Measurements from ENCODE around the gene CXorf49.
"Not testable (repeated sequence)": the region's sequence is repeated elsewhere in the genome, so short reads cannot be mapped to it uniquely, and the experiment has no call there.

Gene CXorf49

DNA sequence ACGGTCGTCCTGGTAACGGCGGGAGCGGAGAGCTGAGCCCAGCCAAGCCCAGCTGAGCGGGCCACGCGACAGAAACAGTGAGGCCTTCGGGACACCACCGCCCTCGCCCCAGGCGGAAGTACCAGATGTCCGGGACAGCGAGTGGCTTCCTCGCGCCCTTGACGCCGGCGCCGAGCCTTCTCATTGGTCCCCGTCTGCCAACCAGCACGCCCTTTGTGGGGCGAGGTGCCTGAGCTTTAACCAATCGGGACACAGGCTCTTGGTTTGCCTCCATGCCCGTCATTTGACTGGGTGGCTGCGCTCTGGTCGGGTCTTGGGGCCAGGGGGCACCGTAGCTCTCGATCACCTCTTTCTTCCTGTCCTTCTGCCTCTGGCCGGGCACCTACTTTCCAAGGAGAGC is at the start of gene CXorf49:
Gene CXorf49 (minus strand): TSS at position 101 of the 400 bp plus-strand sequence. CDS start 134 bp downstream, outside the sequence.
- DNase-seq (ENCODE audit: low spot score), result not testable (repeated sequence)

DNA sequence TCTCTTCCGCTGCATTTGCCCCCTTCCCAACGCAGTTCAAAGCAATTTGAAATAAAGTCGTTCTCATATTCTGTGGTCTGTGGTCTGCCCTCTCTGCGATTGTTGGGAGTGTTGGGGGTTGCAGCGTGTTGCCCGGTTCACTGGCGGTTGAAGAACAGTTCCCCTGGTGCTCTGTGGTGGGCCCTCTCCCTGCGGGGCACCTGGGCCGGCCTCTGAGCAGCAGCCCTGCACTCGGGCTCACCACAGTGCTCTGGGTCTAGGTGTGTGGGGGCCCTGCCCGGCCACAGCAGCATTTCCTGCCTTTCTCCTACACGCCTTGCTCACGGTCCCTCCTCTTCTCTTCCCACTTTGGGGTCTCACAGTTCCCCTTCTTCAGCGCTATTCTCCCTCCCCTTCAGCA is 49.0 kb upstream of the CXorf49 start:
- not testable (repeated sequence) for DNase-seq (ENCODE audit: low spot score)

DNA sequence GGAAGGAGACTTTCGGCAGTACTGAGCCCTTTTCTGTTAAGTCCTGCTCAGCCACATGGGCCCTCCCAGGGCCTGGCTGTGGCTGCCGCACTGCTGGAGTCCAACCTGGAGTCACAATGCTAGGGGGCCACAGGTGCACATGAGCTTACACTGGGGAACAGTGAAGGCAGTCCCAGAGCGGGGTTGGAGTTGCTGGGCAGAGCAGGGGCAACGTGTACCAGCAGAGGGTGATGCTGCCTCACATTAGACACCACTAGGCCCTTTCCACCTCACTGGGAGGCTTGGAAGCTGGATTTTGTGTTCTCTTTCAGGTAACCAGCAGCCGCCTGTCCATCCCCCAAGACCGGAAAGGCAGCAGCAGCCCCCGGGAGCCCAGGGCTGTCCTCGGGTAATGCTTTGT is 47.5 kb upstream of the CXorf49 start:
- DNase-seq (ENCODE audit: low spot score), result not testable (repeated sequence)

DNA sequence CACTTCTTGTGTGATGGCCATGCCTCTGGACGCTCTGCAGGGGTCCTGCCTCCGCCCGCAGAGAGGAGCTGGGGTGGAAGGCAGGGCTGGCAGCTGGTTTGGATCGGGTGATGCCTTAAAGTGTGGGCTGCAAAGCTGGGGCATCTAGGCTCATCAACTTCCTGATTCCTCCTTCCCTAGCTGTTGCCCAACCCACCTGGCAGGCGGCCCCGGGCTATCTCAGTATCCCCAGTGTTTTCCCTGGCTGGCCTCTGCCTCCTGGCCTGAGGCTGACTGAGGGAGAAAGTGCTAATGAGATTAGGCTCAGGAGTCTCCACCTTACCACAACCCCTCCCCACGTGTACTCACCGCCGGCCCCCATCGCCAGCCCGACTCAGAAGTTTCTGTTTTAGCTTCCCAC is 46.7 kb upstream of the CXorf49 start:
- not testable (repeated sequence) for DNase-seq (ENCODE audit: low spot score)

DNA sequence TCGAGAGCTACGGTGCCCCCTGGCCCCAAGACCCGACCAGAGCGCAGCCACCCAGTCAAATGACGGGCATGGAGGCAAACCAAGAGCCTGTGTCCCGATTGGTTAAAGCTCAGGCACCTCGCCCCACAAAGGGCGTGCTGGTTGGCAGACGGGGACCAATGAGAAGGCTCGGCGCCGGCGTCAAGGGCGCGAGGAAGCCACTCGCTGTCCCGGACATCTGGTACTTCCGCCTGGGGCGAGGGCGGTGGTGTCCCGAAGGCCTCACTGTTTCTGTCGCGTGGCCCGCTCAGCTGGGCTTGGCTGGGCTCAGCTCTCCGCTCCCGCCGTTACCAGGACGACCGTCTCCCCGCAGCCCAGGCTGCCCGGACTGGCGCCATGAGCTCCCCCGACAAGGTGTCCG is 45.0 kb upstream of the CXorf49 start, which contains the start of gene CXorf49B:
Gene CXorf49B (plus strand): TSS at position 301 of the 400 bp plus-strand sequence. CDS start 75 bp downstream, at position 376.
- not testable (repeated sequence) for DNase-seq (ENCODE audit: low spot score)

DNA sequence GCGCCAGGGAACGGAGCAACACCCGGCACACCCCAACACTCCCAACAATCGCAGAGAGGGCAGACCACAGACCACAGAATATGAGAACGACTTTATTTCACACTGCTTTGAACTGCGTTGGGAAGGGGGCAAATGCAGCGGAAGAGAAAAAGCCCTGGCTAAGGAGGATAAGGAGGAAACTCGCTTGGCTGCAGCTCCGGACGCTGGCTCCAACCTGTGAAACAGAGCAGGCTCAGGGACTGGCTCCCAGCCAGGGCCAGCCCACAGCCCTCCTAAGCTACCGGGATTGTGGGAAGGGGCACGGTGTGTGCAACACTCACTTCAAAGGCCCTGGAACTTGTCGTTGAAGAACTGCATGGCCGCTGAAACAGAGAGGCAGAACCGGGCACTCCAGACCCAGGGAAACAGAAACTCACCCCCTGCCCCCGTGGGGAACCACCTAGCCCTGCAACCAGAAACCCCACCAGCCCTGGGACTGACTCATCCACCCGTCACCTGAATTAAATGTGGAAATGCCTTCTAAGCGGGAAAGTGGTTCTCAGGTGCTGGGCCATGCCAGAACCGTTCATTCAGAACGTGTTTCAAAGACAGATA is 42.7 kb upstream of the CXorf49 start:
- DNase-seq (ENCODE audit: low spot score), result not testable (repeated sequence)

DNA sequence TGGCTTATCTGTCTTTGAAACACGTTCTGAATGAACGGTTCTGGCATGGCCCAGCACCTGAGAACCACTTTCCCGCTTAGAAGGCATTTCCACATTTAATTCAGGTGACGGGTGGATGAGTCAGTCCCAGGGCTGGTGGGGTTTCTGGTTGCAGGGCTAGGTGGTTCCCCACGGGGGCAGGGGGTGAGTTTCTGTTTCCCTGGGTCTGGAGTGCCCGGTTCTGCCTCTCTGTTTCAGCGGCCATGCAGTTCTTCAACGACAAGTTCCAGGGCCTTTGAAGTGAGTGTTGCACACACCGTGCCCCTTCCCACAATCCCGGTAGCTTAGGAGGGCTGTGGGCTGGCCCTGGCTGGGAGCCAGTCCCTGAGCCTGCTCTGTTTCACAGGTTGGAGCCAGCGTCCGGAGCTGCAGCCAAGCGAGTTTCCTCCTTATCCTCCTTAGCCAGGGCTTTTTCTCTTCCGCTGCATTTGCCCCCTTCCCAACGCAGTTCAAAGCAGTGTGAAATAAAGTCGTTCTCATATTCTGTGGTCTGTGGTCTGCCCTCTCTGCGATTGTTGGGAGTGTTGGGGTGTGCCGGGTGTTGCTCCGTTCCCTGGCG is 2.3 kb upstream of the CXorf49 start:
- not testable (repeated sequence) for DNase-seq (ENCODE audit: low spot score)

DNA sequence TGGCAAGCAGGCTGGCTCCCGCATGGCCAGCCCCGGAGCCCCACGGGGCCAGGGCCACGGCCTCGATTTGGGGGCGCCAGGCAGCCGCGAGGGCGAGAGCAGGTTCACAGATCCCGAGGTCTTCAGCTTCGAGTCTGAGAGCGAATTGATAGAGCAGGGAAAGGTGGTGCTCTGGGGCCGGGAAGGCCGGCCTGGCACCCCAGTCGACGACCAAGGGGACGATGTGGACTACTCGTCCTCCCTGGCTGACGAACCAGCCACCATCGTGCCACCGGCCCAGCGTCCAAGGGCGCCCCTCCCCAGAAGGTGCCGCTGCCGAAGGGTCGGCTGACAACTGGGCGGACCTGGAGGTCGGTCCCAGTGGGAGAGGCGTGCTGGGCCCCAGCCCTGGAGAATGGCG is 1.1 kb upstream of the CXorf49 start:
- not testable (repeated sequence) for DNase-seq (ENCODE audit: low spot score)

DNA sequence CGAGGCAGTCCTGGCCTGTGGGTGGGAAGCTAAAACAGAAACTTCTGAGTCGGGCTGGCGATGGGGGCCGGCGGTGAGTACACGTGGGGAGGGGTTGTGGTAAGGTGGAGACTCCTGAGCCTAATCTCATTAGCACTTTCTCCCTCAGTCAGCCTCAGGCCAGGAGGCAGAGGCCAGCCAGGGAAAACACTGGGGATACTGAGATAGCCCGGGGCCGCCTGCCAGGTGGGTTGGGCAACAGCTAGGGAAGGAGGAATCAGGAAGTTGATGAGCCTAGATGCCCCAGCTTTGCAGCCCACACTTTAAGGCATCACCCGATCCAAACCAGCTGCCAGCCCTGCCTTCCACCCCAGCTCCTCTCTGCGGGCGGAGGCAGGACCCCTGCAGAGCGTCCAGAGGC is 1.8 kb downstream of the CXorf49 start:
- DNase-seq (ENCODE audit: low spot score), result not testable (repeated sequence)

DNA sequence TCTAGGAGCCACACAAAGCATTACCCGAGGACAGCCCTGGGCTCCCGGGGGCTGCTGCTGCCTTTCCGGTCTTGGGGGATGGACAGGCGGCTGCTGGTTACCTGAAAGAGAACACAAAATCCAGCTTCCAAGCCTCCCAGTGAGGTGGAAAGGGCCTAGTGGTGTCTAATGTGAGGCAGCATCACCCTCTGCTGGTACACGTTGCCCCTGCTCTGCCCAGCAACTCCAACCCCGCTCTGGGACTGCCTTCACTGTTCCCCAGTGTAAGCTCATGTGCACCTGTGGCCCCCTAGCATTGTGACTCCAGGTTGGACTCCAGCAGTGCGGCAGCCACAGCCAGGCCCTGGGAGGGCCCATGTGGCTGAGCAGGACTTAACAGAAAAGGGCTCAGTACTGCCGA is 2.5 kb downstream of the CXorf49 start:
- DNase-seq (ENCODE audit: low spot score), result not testable (repeated sequence)

DNA sequence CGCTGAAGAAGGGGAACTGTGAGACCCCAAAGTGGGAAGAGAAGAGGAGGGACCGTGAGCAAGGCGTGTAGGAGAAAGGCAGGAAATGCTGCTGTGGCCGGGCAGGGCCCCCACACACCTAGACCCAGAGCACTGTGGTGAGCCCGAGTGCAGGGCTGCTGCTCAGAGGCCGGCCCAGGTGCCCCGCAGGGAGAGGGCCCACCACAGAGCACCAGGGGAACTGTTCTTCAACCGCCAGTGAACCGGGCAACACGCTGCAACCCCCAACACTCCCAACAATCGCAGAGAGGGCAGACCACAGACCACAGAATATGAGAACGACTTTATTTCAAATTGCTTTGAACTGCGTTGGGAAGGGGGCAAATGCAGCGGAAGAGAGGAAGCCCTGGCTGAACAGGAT is 4.0 kb downstream of the CXorf49 start:
- not testable (repeated sequence) for DNase-seq (ENCODE audit: low spot score)

DNA sequence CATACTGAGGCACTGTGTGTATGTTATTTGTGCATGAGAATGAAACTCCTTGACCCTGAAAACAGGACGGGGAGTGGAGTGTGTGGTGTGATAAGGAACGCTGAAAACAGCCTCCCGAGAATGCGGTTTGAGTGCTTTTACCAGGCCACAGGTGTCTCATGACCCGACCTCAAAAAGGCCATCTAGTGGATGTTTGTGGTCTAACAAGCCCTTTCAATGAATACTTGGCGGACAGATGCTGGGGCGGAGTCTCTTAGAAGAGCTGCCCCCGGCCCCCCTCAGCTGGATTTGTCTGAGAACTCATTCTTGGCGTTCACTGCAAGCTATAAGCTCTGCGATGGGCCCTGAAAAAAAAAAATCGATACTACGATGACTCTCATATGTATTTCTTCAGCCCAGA is 15.2 kb downstream of the CXorf49 start:
- DNase-seq (ENCODE audit: low spot score), result not testable (repeated sequence)

DNA sequence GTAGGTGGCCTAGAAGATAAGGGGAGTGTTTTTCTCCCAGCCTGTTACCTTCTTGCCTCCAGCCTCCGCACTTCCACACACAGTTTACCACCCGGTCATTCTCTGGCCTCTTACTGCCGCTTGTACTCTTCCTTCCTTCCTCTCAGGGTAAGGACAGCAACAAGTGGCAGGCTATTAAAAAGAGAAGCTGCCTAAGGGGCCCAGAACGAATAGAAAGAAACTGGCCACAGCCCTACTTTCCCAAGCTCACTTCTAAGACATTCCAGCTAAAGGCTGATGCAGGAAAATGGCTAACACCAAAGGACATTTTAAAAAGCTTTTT is 19.1 kb downstream of the CXorf49 start:
- DNase-seq (ENCODE audit: low spot score), result not testable (repeated sequence)

DNA sequence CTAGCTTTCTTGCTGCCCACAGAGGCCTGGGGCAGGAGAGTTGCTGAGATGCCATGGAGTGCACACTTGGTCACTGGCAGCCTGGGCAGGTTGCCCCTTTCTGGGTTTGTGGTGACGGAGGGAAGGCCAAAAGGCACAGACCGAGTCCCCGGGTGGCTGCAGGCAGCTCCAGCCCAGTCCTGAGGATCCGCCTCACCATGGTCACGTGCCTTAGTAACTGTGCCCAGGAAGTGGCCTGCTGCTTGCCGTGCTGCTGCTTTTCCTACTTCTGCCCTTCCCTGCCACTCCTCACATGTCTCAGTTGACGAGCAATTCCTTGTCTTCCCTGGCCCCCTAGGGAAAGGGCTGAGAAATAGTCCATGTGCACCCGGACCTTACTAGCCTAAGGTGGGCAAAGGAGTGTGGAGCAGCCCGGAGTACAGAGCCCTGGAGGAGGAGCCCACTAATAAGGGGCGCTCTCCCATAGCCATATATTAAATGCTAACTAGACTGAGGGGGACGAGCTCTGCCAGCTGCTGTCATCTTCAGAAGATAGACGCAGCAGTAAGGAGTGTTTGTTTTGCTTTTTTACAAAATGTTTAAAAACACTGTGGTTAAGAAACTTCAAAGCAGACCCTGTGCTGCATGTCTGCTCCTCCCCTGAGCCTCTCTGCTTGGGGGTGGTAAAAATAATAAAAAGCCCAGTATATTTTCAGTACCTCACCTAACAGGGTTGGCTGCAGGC is 19.6 kb downstream of the CXorf49 start:
- DNase-seq (ENCODE audit: low spot score), result not testable (repeated sequence)

DNA sequence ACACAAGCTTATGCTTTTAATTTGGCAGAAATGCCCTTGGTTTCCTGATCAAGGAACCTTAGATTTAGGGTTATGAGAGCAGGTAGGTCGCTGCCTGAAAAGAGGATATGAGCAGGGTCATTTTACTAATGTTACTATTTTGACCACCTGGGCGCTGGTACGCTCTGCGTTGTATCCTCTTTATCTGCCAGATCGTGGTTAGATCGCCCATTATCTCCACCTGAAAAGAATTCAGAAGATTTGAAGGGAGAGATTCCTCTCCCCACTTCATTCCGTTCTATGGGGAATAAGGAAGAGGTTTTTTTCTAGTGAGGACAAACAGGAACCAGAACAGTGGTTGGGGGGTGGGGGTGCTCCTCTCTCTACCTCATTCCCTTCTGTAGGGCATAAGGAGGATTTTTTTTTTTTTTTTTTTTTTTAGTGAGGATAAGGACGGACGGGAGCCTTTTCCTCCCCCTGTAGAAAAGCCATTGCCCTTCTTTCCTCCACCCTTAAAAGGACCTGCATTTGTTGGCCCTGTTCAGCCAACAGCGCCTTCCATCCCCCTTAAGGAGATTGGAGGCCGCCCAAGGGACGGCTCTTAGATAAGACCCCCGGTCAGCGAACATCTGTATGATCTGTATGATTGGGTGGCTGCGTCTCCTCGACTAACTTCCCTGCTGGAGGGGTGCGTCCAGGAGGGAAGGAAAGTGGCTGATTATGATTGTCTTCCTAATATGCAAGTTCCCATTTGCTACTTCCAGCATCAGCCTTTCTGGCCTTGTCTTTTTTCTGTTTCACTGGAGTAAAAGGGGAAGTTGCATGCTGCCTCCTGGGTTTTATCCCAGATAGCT is 20.4 kb downstream of the CXorf49 start:
- DNase-seq (ENCODE audit: low spot score), result not testable (repeated sequence)

DNA sequence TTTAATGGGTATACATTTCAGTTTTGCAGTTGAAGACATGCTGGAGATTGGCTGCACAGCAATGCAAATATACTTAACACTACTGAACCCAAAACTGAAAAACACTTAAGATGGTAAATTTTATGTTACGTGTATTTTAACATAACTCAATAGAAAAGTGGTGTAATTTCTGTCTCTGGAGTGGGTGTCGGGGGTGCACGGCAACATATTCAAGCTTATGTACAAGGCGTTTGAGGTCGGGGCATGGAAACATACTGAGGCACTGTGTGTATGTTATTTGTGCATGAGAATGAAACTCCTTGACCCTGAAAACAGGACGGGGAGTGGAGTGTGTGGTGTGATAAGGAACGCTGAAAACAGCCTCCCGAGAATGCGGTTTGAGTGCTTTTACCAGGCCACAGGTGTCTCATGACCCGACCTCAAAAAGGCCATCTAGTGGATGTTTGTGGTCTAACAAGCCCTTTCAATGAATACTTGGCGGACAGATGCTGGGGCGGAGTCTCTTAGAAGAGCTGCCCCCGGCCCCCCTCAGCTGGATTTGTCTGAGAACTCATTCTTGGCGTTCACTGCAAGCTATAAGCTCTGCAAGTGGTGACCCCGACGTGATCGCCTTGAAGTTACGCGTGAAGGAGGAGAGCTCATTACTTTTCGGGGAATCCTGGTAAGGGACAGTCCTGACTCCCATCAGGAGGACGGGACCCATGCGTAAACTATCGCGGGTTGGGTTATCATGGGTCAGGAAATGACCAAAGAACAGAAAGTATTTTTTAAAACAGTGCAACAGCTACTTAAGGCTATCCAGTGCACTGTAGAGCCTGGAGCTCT is 21.2 kb downstream of the CXorf49 start:
- not testable (repeated sequence) for DNase-seq (ENCODE audit: low spot score)

DNA sequence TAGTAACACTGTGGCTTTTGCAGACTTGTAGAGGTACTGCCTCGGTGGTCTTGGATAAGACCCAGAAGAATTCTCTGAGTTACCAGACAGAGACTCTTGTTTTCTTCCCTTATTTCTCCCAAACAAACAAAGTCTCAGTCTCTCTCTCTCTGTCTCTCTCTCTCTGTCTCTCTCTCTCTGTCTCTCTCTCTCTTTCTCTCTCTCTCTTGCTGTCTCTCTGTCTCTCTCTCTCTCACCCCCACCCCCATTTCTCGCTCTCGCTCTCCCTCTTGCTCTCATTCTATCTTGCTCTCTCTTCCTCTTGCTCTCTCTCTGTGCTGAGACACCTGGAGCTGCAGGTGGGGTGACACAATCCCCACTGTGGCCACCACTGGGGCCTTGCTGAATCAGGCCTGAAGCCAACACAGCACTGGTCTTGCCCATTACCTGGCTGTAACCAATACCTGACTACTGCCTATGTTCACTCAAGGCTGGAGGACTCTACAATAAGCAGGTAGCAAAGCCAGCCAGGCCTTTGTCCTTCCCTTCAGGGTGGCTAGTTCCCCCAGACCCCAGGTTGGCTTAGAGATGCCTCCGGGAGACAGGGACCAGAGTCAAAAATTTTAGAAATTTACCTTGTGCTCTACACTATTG is 38.4 kb downstream of the CXorf49 start:
- no peak for DNase-seq (ENCODE audit: low spot score)

DNA sequence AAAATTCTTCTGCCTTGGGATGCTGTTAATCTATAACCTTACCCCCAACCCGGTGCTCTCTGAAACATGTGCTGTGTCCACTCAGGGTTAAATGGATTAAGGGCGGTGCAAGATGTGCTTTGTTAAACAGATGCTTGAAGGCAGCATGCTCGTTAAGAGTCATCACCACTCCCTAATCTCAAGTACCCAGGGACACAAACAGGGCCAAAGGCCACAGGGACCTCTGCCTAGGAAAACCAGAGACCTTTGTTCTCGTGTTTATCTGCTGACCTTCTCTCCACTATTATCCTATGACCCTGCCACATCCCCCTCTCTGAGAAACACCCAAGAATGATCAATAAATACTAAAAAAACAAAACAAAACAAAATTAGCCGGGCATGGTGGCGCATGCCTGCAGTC is 40.9 kb downstream of the CXorf49 start:
- not testable (repeated sequence) for DNase-seq (ENCODE audit: low spot score)

DNA sequence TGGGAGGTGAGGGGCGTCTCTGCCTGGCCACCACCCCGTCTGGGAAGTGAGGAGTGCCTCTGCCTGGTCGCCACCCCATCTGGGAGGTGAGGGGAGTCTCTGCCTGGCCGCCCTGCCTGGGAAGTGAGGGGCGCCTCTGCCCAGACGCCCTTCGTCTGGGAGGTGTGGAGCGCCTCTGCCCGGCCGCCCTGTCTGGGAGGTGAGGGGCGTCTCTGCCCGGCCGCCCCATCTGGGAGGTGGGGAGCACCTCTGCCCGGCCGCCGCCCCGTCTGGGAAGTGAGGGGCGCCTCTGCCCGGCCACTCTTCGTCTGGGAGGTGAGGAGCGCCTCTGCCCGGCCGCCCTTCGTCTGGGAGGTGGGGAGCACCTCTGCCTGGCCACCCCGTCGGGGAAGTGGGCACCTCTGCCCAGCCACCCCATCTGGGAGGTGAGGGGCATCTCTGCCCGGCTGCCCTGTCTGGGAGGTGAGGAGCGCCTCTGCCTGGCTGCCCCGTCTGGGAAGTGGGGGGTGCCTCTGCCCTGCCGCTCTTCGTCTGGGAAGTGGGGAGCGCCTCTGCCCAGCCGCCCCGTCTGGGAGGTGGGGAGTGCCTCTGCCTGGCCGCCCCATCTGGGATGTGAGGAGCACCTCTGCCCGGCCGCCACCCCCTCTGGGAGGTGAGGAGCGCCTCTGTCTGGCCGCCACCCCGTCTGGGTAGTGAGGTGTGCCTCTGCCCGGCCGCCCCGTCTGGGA is 41.9 kb downstream of the CXorf49 start:
- DNase-seq (ENCODE audit: low spot score), result not testable (repeated sequence)

DNA sequence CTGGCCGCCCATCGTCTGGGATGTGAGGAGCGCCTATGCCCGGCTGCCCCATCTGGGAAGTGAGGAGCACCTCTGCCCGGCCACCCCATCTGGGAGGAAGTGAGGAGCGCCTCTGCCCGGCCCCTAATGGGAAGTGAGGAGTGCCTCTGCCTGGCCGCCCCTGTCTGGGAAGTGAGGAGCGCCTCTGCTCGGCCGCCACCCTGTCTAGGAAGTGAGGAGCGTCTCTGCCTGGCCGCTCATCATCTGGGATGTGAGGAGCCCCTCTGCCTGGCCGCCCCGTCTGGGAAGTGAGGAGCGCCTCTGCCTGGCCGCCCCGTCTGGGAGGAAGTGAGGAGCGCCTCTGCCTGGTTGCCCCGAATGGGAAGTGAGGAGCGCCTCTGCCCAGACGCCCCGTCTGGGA is 42.4 kb downstream of the CXorf49 start:
- not testable (repeated sequence) for DNase-seq (ENCODE audit: low spot score)
